ENCODE data around the gene FADS3. TPM values are rescaled to one million over a fixed set of nuclear protein-coding genes. Genes with fewer than 3 reads are reported as not detected.

FADS3 gene
- total RNA-seq, 2 experiments from 2014 or later, result 7.2 to 10.1 TPM

GRCh38 chr11:61839742-61840141 lies 51.6 kb downstream of the FADS3 start:
- H3K36me3 Mint-ChIP-seq (ENCODE audit: low read depth), result peaks cover 13% of the 10 kb centered on the region
- no peak for DNase-seq
- H3K4me3 Mint-ChIP-seq, result no peak overlapping the region

GRCh38 chr11:61838921-61839320 lies 52.4 kb downstream of the FADS3 start:
- peaks cover 18% of the 10 kb centered on the region for H3K4me1 Mint-ChIP-seq
- CTCF ChIA-PET, result interaction anchor here (1.1 kb wide), 1 partner anchor 42 kb away, joined by 3 read pairs; no protein-coding TSS in a partner anchor
- ATAC-seq (no peak), DNase-seq (no peak)
- no peak overlapping the region for H3K4me3 Mint-ChIP-seq
- H3K27me3 Mint-ChIP-seq, result no peaks in the 10 kb centered on the region
- peaks cover 14% of the 10 kb centered on the region for H3K36me3 Mint-ChIP-seq (ENCODE audit: low read depth)
- no peaks in the 10 kb centered on the region for H3K9me3 Mint-ChIP-seq (ENCODE audit: low read depth)
- intact Hi-C loops (cut with DNase I, micrococcal nuclease), result no loop called here
- H3K27ac Mint-ChIP-seq, result no peak overlapping the region
- POLR2A ChIA-PET, result no interaction called here

More at GRCh38 chr11:61839742-61840141, 51.6 kb downstream of the FADS3 start:
- H3K27ac Mint-ChIP-seq, result no peak overlapping the region
- ChIA-PET CTCF (interaction anchor here (0.9 to 1.5 kb wide), 3 partner anchors 9 to 242 kb away, joined by 3 to 4 read pairs (median 3); no protein-coding TSS in a partner anchor), POLR2A (no interaction called here)
- no peak for ATAC-seq
- H3K4me1 Mint-ChIP-seq, result peaks cover 10% of the 10 kb centered on the region
- intact Hi-C loops (cut with DNase I, micrococcal nuclease), result no loop called here
- H3K9me3 Mint-ChIP-seq (ENCODE audit: low read depth), result no peaks in the 10 kb centered on the region
- H3K27me3 Mint-ChIP-seq, result no peaks in the 10 kb centered on the region

- peaks cover 18% of the 10 kb centered on the region for H3K36me3 Mint-ChIP-seq (ENCODE audit: low read depth)
- ATAC-seq, result no peak
- no peaks in the 10 kb centered on the region for H3K9me3 Mint-ChIP-seq (ENCODE audit: low read depth)
- peaks cover 22% of the 10 kb centered on the region for H3K4me1 Mint-ChIP-seq
- no peak for DNase-seq
- CTCF ChIA-PET, result no interaction called here
- H3K4me3 Mint-ChIP-seq, result no peak overlapping the region
- no peak overlapping the region for H3K27ac Mint-ChIP-seq
- intact Hi-C loops (cut with DNase I, micrococcal nuclease), result no loop called here
- H3K27me3 Mint-ChIP-seq, result no peaks in the 10 kb centered on the region
- POLR2A ChIA-PET, result no interaction called here
Observed at GRCh38 chr11:61838501-61838900, 52.8 kb downstream of the FADS3 start.

DNA sequence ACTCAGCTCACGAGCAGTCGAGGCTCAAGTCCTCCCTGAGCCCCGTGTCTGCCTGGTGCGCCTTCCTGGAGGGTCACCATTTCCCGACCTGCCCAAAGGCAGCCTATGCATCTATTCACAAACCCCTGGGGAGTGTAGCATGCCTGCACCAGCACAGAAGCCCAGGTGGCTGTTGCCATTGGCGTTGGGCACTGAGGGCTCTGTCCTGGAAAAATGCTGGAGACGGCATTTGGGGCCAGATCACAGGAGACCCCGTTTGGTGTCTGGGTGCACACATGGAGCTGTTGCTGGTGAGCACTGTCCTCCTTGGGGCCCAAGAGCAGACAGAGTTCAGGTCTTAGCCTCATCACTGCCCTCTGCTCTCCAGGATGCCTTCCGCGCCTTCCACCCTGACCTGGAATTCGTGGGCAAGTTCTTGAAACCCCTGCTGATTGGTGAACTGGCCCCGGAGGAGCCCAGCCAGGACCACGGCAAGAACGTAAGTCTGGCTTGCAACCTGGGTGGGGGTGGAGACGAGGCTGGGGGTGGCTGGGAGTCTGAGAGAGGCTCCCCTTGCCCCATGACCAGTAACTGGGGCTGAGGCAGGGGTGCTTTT lies 53.8 kb downstream of the FADS3 start:
- Mint-ChIP-seq H3K4me3 (no peak overlapping the region), H3K27ac (no peak overlapping the region), H3K4me1 (peaks cover 25% of the 10 kb centered on the region), H3K36me3 (ENCODE audit: low read depth) (peaks cover 20% of the 10 kb centered on the region), H3K9me3 (ENCODE audit: low read depth) (no peaks in the 10 kb centered on the region), H3K27me3 (peaks cover 3% of the 10 kb centered on the region)
- intact Hi-C loops (cut with DNase I, micrococcal nuclease), result no loop called here
- ChIA-PET CTCF (interaction anchor here (0.8 kb wide), 1 partner anchor 40 kb away, joined by 3 read pairs; no protein-coding TSS in a partner anchor), POLR2A (no interaction called here)
- no peak for DNase-seq
- no peak for ATAC-seq

DNA sequence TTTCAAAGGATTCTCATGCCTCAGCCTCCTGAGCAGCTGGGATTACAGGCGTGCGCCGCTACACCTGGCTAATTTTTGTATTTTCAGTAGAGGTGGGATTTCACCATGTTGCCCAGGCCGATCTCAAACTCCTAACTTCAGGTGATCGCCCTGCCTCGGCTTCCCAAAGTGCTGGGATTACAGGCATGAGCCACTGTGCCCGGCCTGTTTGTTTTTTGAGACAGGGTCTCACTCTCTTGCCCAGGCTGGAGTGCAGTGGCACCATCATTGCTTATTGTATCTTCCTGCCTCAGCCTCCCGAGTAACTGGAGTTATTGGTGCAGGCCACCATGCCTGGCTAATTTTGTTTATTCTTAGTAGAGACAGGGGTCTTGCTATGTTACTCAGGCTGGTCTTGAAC lies 55.2 kb downstream of the FADS3 start:
- Mint-ChIP-seq H3K9me3 (ENCODE audit: low read depth) (no peaks in the 10 kb centered on the region), H3K4me1 (peaks cover 25% of the 10 kb centered on the region), H3K27ac (no peak overlapping the region), H3K4me3 (no peak overlapping the region), H3K36me3 (ENCODE audit: low read depth) (peaks cover 15% of the 10 kb centered on the region), H3K27me3 (peaks cover 6% of the 10 kb centered on the region)
- ChIA-PET CTCF (interaction anchor here (1.0 to 1.1 kb wide), 2 partner anchors 39 to 63 kb away, joined by 3 to 5 read pairs; no protein-coding TSS in a partner anchor), POLR2A (no interaction called here)
- ATAC-seq (no peak), DNase-seq (no peak)
- intact Hi-C loops (cut with DNase I, micrococcal nuclease), result no loop called here

DNA sequence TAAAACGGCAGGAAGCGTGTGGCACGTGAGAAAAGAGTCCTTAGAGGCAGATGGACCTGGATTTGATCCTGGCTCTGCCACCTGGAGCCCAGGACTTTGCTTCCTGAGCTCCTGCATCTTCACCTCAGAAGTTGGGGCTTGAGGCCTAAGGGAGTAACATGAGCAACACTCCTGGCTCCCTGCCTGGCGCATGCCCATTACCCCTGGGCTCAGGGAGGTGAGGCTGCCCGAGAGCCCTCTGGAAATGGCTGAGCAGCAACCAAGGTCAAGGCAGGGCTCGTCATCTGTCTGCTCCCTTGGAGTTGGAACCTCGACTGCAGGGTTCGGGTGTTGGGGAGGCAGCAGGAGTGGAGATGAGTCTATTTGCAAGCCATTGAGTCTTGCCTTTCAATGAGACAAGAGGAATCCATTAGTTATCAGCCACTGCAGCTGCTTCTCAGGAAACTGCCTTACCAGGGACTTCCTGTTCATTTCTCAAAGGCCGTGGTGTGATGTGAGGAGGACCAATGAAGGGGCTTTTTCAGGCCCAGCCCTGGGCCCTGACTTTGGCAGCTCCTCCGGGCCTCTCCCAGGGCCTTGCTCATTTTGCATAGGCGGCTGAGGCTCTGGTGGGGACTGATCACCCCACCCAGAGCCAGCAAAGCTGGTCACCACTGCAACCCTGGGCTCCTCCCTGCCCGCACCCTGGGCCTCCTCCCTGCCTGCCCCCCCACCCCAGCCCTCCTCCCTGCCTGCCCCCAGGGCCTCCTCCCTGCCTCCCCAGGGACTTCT lies 56.9 kb downstream of the FADS3 start:
- H3K9me3 Mint-ChIP-seq (ENCODE audit: low read depth), result no peaks in the 10 kb centered on the region
- no peak overlapping the region for H3K4me3 Mint-ChIP-seq
- POLR2A ChIA-PET, result interaction anchor here (0.6 kb wide), 1 partner anchor 19 kb away, joined by 3 read pairs; no protein-coding TSS in a partner anchor
- H3K4me1 Mint-ChIP-seq, result peaks cover 27% of the 10 kb centered on the region
- DNase-seq (peak; percentile 76), ATAC-seq (peak; percentile 98)
- intact Hi-C loops (cut with DNase I, micrococcal nuclease), result no loop called here
- CTCF ChIA-PET, result interaction anchor here (0.5 to 1.3 kb wide), 6 partner anchors 20 to 348 kb away, joined by 3 to 5 read pairs (median 4); no protein-coding TSS in a partner anchor
- peaks cover 19% of the 10 kb centered on the region for H3K27me3 Mint-ChIP-seq
- H3K27ac Mint-ChIP-seq, result peak overlapping the region; percentile 79
- peaks cover 13% of the 10 kb centered on the region for H3K36me3 Mint-ChIP-seq (ENCODE audit: low read depth)

DNA sequence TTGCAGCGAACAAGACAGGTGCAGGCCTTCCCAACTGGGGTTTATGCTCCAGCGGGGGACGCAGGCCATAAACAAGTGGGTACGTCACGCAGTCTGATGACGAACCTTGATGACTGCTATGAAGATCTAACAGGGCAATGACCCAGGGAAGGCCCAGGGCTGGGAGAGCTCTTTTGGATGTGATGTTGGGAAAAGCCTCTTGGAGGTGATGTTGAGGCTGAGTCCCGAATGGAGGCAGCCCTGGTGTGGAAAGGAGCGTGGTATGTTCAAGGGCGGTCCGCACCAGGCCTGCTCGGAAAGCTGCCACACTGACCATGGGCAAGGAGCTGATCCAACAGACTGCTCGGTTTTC lies 57.4 kb downstream of the FADS3 start:
- intact Hi-C loops (cut with DNase I, micrococcal nuclease), result no loop called here
- CTCF ChIA-PET, result interaction anchor here (0.5 to 1.3 kb wide), 5 partner anchors 19 to 247 kb away, joined by 3 to 4 read pairs (median 3); no protein-coding TSS in a partner anchor
- Mint-ChIP-seq H3K36me3 (ENCODE audit: low read depth) (peaks cover 16% of the 10 kb centered on the region), H3K4me1 (peaks cover 29% of the 10 kb centered on the region), H3K27me3 (peaks cover 22% of the 10 kb centered on the region), H3K9me3 (ENCODE audit: low read depth) (no peaks in the 10 kb centered on the region), H3K4me3 (no peak overlapping the region), H3K27ac (peak overlapping the region; percentile 79)
- POLR2A ChIA-PET, result no interaction called here
- ATAC-seq (no peak), DNase-seq (no peak)

GRCh38 chr11:61833471-61833870 lies 57.9 kb downstream of the FADS3 start:
- H3K4me1 Mint-ChIP-seq, result peaks cover 31% of the 10 kb centered on the region
- no peaks in the 10 kb centered on the region for H3K9me3 Mint-ChIP-seq (ENCODE audit: low read depth)
- peaks cover 24% of the 10 kb centered on the region for H3K27me3 Mint-ChIP-seq
- ChIA-PET CTCF (interaction anchor here (1.0 to 1.3 kb wide), 3 partner anchors 19 to 39 kb away, joined by 3 to 4 read pairs (median 3); no protein-coding TSS in a partner anchor), POLR2A (no interaction called here)
- ATAC-seq, result no peak
- H3K36me3 Mint-ChIP-seq (ENCODE audit: low read depth), result peaks cover 14% of the 10 kb centered on the region
- intact Hi-C loops (cut with DNase I, micrococcal nuclease), result no loop called here
- DNase-seq, result peak; percentile 40
- peak overlapping the region; percentile 79 for H3K27ac Mint-ChIP-seq
- H3K4me3 Mint-ChIP-seq, result no peak overlapping the region

DNA sequence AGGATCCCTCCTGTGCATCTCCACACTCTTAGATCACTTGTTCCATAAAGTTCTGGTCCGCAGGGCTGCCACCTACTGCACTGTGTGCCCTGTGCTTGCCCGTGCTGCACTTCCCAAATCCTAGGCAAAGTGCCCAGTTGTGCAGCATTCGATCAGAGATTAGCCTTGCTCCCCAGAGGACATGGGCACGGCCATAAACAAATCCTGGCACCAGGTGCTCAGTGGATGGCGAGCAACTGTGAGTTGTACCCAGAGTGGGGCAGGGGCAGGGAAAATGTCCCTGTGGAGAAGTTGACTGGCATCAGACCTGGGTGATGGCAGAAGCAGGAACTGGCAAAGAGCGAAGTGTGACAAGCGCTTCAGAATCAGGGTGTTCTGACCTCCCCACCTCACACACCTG lies 58.6 kb downstream of the FADS3 start:
- ChIA-PET POLR2A (no interaction called here), CTCF (interaction anchor here (0.5 kb wide), 1 partner anchor 274 kb away, joined by 4 read pairs; no protein-coding TSS in a partner anchor)
- Mint-ChIP-seq H3K36me3 (ENCODE audit: low read depth) (peaks cover 14% of the 10 kb centered on the region), H3K27me3 (peaks cover 24% of the 10 kb centered on the region), H3K4me1 (peaks cover 34% of the 10 kb centered on the region), H3K9me3 (ENCODE audit: low read depth) (no peaks in the 10 kb centered on the region), H3K27ac (no peak overlapping the region), H3K4me3 (no peak overlapping the region)
- DNase-seq, result no peak
- no peak for ATAC-seq
- intact Hi-C loops (cut with DNase I, micrococcal nuclease), result no loop called here

- ChIA-PET POLR2A (no interaction called here), CTCF (interaction anchor here (0.5 kb wide), 1 partner anchor 274 kb away, joined by 4 read pairs; no protein-coding TSS in a partner anchor)
- peaks cover 14% of the 10 kb centered on the region for H3K36me3 Mint-ChIP-seq (ENCODE audit: low read depth)
- peaks cover 26% of the 10 kb centered on the region for H3K27me3 Mint-ChIP-seq
- DNase-seq (no peak), ATAC-seq (no peak)
- peaks cover 34% of the 10 kb centered on the region for H3K4me1 Mint-ChIP-seq
- intact Hi-C loops (cut with DNase I, micrococcal nuclease), result no loop called here
- no peaks in the 10 kb centered on the region for H3K9me3 Mint-ChIP-seq (ENCODE audit: low read depth)
- no peak overlapping the region for H3K4me3 Mint-ChIP-seq
- H3K27ac Mint-ChIP-seq, result no peak overlapping the region
Observed at GRCh38 chr11:61832207-61832606, 59.1 kb downstream of the FADS3 start.

GRCh38 chr11:61830237-61831105 lies 60.9 kb downstream of the FADS3 start:
- Mint-ChIP-seq H3K9me3 (ENCODE audit: low read depth) (no peaks in the 10 kb centered on the region), H3K4me1 (peaks cover 33% of the 10 kb centered on the region), H3K36me3 (ENCODE audit: low read depth) (peaks cover 14% of the 10 kb centered on the region), H3K27me3 (peaks cover 38% of the 10 kb centered on the region), H3K27ac (no peak overlapping the region), H3K4me3 (peak overlapping the region; percentile 1)
- DNase-seq, result no peak
- intact Hi-C loops (cut with DNase I, micrococcal nuclease), result no loop called here
- no peak for ATAC-seq
- CTCF ChIA-PET, result interaction anchor here (0.5 to 1.7 kb wide), 4 partner anchors 9 to 532 kb away, joined by 3 to 4 read pairs (median 3); partner anchors contain the start of gene FEN1
- POLR2A ChIA-PET, result interaction anchor here (0.7 kb wide), 1 partner anchor 9 kb away, joined by 4 read pairs; no protein-coding TSS in a partner anchor

Measured in activated CD4-positive, alpha-beta T cell treated with anti-CD3 and anti-CD28 coated beads for 36 hours (primary cell).